Midbrain (tissue), 1 donor: ENCODE results near the gene B3GNT9.

Source experiments
- DNase-seq: peaks from one replicate; lab custom pipeline; 2025; lab: John Stamatoyannopoulos, UW

B3GNT9 gene

GRCh38 chr16:67112591-67113399, 38.0 kb downstream of the B3GNT9 start:
- no peak for DNase-seq

GRCh38 chr16:67111951-67112444, 38.8 kb downstream of the B3GNT9 start:
- DNase-seq, result no peak

- DNase-seq, result peak; percentile 96
These were observed 41.2 kb downstream of the B3GNT9 start, which contains the start of gene PHAF1 for GRCh38 chr16:67109407-67110135. Gene PHAF1 (plus strand): TSS chr16:67109941. CDS start chr16:67110176, 235 bp downstream.

GRCh38 chr16:67108931-67109406, 41.8 kb downstream of the B3GNT9 start:
- no peak for DNase-seq

DNA sequence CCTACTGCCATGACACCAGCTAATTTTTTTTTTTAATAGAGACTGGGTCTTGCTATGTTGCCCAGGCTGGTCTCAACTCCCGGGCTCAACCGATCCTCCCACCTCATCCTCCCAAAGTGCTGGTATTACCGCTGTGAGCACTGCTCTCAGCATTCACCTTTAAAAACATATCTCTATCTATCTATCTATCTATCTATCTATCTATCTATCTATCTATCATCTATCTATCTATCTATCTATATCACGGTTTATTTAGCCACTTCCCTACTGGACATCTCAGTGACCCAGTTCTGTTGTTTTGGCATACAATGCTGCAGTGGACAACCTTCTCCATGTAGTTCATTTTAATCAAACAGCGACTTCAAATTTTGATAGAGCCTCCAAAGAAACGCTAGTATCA, 42.3 kb downstream of the B3GNT9 start:
- no peak for DNase-seq

DNA sequence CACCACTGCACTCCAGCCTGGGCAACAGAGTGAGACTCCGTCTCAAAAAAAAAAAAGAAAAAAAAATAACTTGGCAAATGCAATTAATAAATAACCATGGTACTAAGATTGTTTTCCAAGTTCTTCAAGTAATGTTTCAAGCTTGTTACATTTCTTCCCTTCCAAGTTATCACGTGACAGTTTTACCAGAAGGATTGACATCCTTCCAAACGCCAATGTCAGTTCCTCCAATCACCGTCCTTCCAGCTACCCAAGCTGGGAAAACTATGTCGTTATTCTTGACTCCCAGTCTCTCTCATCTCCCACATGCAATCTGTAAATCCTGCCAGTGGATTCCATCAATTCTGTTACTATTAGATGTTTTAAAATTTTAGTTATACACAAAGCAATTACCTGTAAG, 44.9 kb downstream of the B3GNT9 start:
- no peak for DNase-seq

DNA sequence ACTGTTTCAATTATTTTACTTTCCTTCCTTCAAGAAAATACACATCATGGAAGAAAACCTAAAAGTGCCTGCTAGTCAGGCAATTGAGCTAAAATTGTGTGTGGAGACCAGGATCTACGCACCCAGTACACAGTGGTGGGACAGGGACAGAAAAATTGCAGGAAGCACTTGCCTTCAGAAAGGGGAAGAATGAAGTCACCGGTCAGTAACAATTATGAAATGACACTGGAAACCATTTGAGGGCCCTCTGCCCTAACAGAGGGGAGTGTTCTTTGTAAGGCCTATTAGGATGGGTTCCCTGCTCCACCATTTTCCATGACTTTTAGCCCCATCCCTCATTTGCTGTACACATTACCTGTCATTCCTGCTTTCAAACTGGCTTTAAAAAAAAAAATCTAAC, 45.6 kb downstream of the B3GNT9 start:
- DNase-seq, result no peak

DNA sequence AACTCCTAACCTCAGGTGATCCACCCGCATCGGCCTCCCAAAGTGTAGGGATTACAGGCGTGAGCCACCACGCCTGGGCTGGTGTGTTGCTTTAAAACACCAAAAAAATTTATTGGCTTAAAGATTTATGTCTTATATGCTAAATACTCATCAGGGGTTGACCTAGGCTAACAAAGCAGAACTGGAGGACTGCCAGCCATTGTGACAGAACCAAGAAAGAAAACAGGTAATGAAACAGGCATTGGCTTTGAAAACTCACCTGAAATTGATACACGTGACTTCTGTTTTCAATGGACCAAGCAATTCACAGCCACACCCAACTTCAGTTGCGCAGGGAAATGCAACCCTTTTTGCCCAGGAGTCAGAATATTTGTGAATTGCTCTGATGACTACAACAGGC, 46.0 kb downstream of the B3GNT9 start:
- no peak for DNase-seq

DNA sequence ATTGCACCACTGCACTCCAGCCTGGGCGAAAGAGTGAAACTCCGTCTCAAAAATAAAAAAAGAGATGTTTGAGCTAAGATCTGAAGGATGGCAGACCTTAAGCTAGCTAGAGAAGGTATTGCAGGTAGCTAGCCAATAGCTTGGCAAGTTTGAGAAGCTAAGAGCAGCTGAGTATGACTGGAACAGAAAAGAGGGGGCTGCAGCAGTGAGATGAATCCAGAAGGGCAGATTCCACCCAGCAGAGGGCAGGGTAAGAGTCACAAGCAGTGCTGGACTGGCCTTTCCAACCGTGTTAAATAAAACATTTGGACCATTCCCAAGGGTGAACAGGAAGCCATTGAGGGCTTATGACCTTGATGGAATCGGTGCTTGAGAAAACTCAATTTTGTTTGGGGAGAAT, 46.7 kb downstream of the B3GNT9 start:
- no peak for DNase-seq

- DNase-seq, result no peak
These were observed 49.3 kb downstream of the B3GNT9 start for GRCh38 chr16:67101311-67102082.

- peak; percentile 56 for DNase-seq
These were observed 50.1 kb downstream of the B3GNT9 start for GRCh38 chr16:67100569-67101310.

GRCh38 chr16:67098599-67098998, 52.2 kb downstream of the B3GNT9 start:
- no peak for DNase-seq
